DND-41 (cell line): Measurements from ENCODE around the gene HOXD9.

ENCODE experiments used
- ATAC-seq: fragments of 200-7000 bp; cut with Tn5 transposase; 3 replicates; pipeline ENCODE4 v1.9.1; 2021; ENCODE audit warnings: low read depth; ENCODE audit not compliant: insufficient read depth
- DNase-seq: peaks from one replicate; pipeline ENCODE4 v3.0.0-alpha.2; 2020
- H2AFZ ChIP-seq: 2 replicates; pipeline ENCODE4 v1.6.0; 2012; ENCODE audit warnings: low read depth, low read length
- H3K27ac ChIP-seq: 2 replicates; pipeline ENCODE4 v1.5.1; 2012; ENCODE audit warnings: low read length, inconsistent platforms
- H3K27me3 ChIP-seq: fragments of 200-600 bp; sonication (generic); 2 replicates; pipeline ENCODE4 v1.6.0; 2012; ENCODE audit warnings: low read length, mild to moderate bottlenecking, inconsistent platforms; ENCODE audit not compliant: insufficient read depth, poor library complexity
- H3K36me3 ChIP-seq: 2 replicates; pipeline ENCODE4 v1.5.1; 2012; ENCODE audit warnings: low read length, inconsistent platforms; ENCODE audit not compliant: insufficient read depth
- H3K4me1 ChIP-seq: 2 replicates; pipeline ENCODE4 v1.5.1; 2012; ENCODE audit warnings: mild to moderate bottlenecking, low read length; ENCODE audit not compliant: insufficient read depth
- H3K4me2 ChIP-seq: 2 replicates; pipeline ENCODE4 v1.6.0; 2012; ENCODE audit warnings: mild to moderate bottlenecking, moderate library complexity, low read length, inconsistent platforms; ENCODE audit not compliant: insufficient read depth
- H3K4me3 ChIP-seq, 2 experiments: fragments of 200-600 bp in 1 of 2; shearing (Covaris generic) in 1 of 2; 2 replicates each; pipeline ENCODE4 v1.5.1; 2012 to 2016; ENCODE audit warnings: inconsistent platforms in 2 of 2, low read length in 2 of 2, mild to moderate bottlenecking in 2 of 2, low read depth in 1 of 2, moderate library complexity in 1 of 2
- H3K79me2 ChIP-seq: 2 replicates; pipeline ENCODE4 v1.6.0; 2012; ENCODE audit warnings: low read length, inconsistent platforms; ENCODE audit not compliant: insufficient read depth
- H3K9ac ChIP-seq: 2 replicates; pipeline ENCODE4 v1.6.0; 2012; ENCODE audit warnings: low read depth, mild to moderate bottlenecking, inconsistent platforms, low read length, moderate library complexity
- H3K9me3 ChIP-seq: 2 replicates; pipeline ENCODE4 v1.5.1; 2012; ENCODE audit warnings: low read length, moderate library complexity, mild to moderate bottlenecking, inconsistent platforms; ENCODE audit not compliant: insufficient read depth, severe bottlenecking
- H4K20me1 ChIP-seq: 2 replicates; pipeline ENCODE4 v1.6.0; 2012; ENCODE audit warnings: low read length; ENCODE audit not compliant: insufficient read depth
- EZH2 ChIP-seq: IDR thresholded peaks from 3 replicates; pipeline ENCODE4 v1.6.1; 2012; ENCODE audit warnings: borderline replicate concordance, low read depth, mild to moderate bottlenecking, moderate library complexity, low read length, inconsistent platforms; ENCODE audit not compliant: severe bottlenecking
- TF ChIP-seq, protein P1 (sequence below): IDR thresholded peaks from 2 replicates; pipeline ENCODE4 v1.5.1; 2012; ENCODE audit warnings: borderline replicate concordance, low read length, moderate library complexity, mild to moderate bottlenecking; ENCODE audit not compliant: poor library complexity, severe bottlenecking; ENCODE audit errors: extremely low read depth

HOXD9 gene

GRCh38 chr2:176101216-176101830 is 21.2 kb upstream of the HOXD9 start:
- TF ChIP-seq, protein P1, sequence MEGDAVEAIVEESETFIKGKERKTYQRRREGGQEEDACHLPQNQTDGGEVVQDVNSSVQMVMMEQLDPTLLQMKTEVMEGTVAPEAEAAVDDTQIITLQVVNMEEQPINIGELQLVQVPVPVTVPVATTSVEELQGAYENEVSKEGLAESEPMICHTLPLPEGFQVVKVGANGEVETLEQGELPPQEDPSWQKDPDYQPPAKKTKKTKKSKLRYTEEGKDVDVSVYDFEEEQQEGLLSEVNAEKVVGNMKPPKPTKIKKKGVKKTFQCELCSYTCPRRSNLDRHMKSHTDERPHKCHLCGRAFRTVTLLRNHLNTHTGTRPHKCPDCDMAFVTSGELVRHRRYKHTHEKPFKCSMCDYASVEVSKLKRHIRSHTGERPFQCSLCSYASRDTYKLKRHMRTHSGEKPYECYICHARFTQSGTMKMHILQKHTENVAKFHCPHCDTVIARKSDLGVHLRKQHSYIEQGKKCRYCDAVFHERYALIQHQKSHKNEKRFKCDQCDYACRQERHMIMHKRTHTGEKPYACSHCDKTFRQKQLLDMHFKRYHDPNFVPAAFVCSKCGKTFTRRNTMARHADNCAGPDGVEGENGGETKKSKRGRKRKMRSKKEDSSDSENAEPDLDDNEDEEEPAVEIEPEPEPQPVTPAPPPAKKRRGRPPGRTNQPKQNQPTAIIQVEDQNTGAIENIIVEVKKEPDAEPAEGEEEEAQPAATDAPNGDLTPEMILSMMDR = no peak
- no peak for TF ChIP-seq EZH2
- no peaks in the 10 kb centered on the region for H3K9me3 ChIP-seq
- no peaks in the 10 kb centered on the region for H3K36me3 ChIP-seq
- H3K79me2 ChIP-seq = no peaks in the 10 kb centered on the region
- H2AFZ ChIP-seq = no peak overlapping the region
- H3K4me3 ChIP-seq = no peak overlapping the region
- no peak overlapping the region for H3K4me2 ChIP-seq
- H3K4me1 ChIP-seq = peaks cover 11% of the 10 kb centered on the region
- DNase-seq (no peak), ATAC-seq (no peak)
- no peak overlapping the region for H3K9ac ChIP-seq
- no peaks in the 10 kb centered on the region for H3K27me3 ChIP-seq
- no peaks in the 10 kb centered on the region for H4K20me1 ChIP-seq
- H3K27ac ChIP-seq = no peak overlapping the region

DNA sequence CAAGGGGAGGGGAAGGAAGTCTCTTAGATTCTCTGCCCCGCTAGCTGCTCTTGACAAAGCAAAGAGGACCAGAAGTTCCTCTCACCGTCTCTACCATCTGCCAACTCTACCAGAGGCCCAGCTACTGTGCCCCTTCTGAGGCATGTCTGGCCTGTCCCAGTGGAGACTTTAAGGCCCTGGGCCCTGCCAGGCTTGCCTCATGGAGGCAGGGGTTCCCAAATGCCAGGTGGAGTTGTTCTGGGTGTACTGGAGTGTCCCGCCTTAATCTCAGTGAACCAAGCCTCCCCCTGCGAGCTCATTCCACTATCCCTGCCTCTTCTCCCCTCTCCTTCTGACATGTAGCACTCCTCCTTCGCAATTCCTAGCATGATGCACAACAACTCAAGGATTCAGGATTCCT is 20.7 kb upstream of the HOXD9 start:
- Histone ChIP-seq H2AFZ (no peak overlapping the region), H3K4me1 (peaks cover 9% of the 10 kb centered on the region), H3K27ac (no peak overlapping the region), H3K79me2 (no peaks in the 10 kb centered on the region), H3K36me3 (no peaks in the 10 kb centered on the region), H3K9ac (no peak overlapping the region), H3K4me2 (no peak overlapping the region), H3K4me3 (no peak overlapping the region), H4K20me1 (no peaks in the 10 kb centered on the region), H3K9me3 (no peaks in the 10 kb centered on the region), H3K27me3 (no peaks in the 10 kb centered on the region)
- ATAC-seq (no peak), DNase-seq (no peak)
- TF ChIP-seq EZH2 = no peak
- TF ChIP-seq, protein P1 = no peak

- DNase-seq = no peak
These were observed 20.1 kb upstream of the HOXD9 start for GRCh38 chr2:176102309-176102866.

More at GRCh38 chr2:176102309-176102866, 20.1 kb upstream of the HOXD9 start:
- Histone ChIP-seq H3K27ac (no peak overlapping the region), H3K9ac (no peak overlapping the region), H3K4me2 (no peak overlapping the region), H2AFZ (no peak overlapping the region), H3K79me2 (no peaks in the 10 kb centered on the region), H3K27me3 (no peaks in the 10 kb centered on the region), H3K9me3 (no peaks in the 10 kb centered on the region), H3K4me3 (no peak overlapping the region), H3K36me3 (no peaks in the 10 kb centered on the region), H3K4me1 (peaks cover 9% of the 10 kb centered on the region), H4K20me1 (no peaks in the 10 kb centered on the region)
- TF ChIP-seq, protein P1 = no peak
- TF ChIP-seq EZH2 = no peak
- ATAC-seq = no peak
